Natural killer cell (primary cell): ENCODE measurements around the gene CALR3. TPM values are rescaled to one million over a fixed set of nuclear protein-coding genes. Genes with fewer than 3 reads are reported as not detected.
A peak's percentile ranks its signal among the peaks of the same experiment; 100 is the strongest.

ENCODE experiments used
- ATAC-seq, 3 donors: fragments of 150-1000 bp in 2 of 3; fragments of 200-7000 bp in 1 of 3; cut with Tn5 transposase; 1 replicate in 1 of 3; 2 replicates in 2 of 3; pipeline ENCODE4 v1.10.0; 2021; ENCODE audit warnings: mild to moderate bottlenecking in 2 of 3, moderate library complexity in 2 of 3
- DNase-seq, 2 donors: peaks; one replicate each; pipeline versions ENCODE4 v3.0.0 to v3.0.0-alpha.2; 2013 to 2021; ENCODE audit warnings: mixed read lengths in 1 of 2
- H3K27ac ChIP-seq: one replicate; pipeline ENCODE4 v1.5.1; 2013; ENCODE audit warnings: mild to moderate bottlenecking, low read length
- H3K27me3 ChIP-seq: one replicate; pipeline ENCODE4 v1.6.1; 2013; ENCODE audit warnings: low read length; ENCODE audit not compliant: control insufficient read depth, insufficient read depth
- H3K36me3 ChIP-seq: one replicate; pipeline ENCODE4 v1.6.1; 2013; ENCODE audit warnings: low read length; ENCODE audit not compliant: control insufficient read depth, insufficient read depth
- H3K4me1 ChIP-seq: one replicate; pipeline ENCODE4 v1.6.1; 2013; ENCODE audit warnings: low read length; ENCODE audit not compliant: control insufficient read depth, insufficient read depth
- H3K4me3 ChIP-seq: one replicate; pipeline ENCODE4 v1.5.1; 2013; ENCODE audit warnings: low read length
- H3K9me3 ChIP-seq: one replicate; pipeline ENCODE4 v1.6.1; 2013; ENCODE audit warnings: low read length; ENCODE audit not compliant: control insufficient read depth, insufficient read depth
- H3K27ac Mint-ChIP-seq, 2 donors: one replicate each; pipeline ENCODE4 v1.8.0; 2022; ENCODE audit warnings: mild to moderate bottlenecking in 2 of 2, mixed read lengths in 2 of 2, moderate library complexity in 1 of 2
- H3K27me3 Mint-ChIP-seq, 2 donors: one replicate each; pipeline ENCODE4 v1.8.0; 2022; ENCODE audit warnings: low read depth in 2 of 2, mixed read lengths in 2 of 2
- H3K36me3 Mint-ChIP-seq: one replicate; pipeline ENCODE4 v1.8.0; 2022; ENCODE audit warnings: mixed read lengths
- H3K4me1 Mint-ChIP-seq, 2 donors: one replicate each; pipeline ENCODE4 v1.8.0; 2022; ENCODE audit warnings: mixed read lengths in 2 of 2
- H3K4me3 Mint-ChIP-seq: one replicate; pipeline ENCODE4 v1.8.0; 2022; ENCODE audit warnings: mild to moderate bottlenecking, moderate library complexity, mixed read lengths
- H3K9me3 Mint-ChIP-seq, 2 donors: one replicate each; pipeline ENCODE4 v1.8.0; 2022; ENCODE audit warnings: mixed read lengths in 2 of 2
- WGBS: methylation state at CpG from one replicate; pipeline ENCODE4 v1.1.7; 2013; ENCODE audit warnings: missing lambda C conversion rate; ENCODE audit not compliant: insufficient coverage; 5-methylcytosine and 5-hydroxymethylcytosine counted together
- intact Hi-C: fragments of 100-400 bp; cut with micrococcal nuclease; formaldehyde crosslinking; loops from one replicate; pipeline ENCODE4 v1.14.2; 2022
- total RNA-seq, 4 donors: library from RNA; stranded (reverse); fragments of 120-200 nt in 1 of 4; gene quantifications; one replicate each; pipeline versions ENCODE4 v1.2.3 to v1.2.4, GENCODE V29; 2013 to 2022
- TF ChIP-seq, protein P1 (sequence below): fragments of 200-600 bp; IDR thresholded peaks from one replicate; pipeline ENCODE4 v1.8.0; 2022; ENCODE audit warnings: antibody characterized with exemption

CALR3 gene
- total RNA-seq, 3 donors from 2014 or later (not counting 1 experiment from before 2014, with no cell fraction given): not detected

- H3K4me3 Mint-ChIP-seq: peak overlapping the region; percentile 82
- ATAC-seq: peak; percentile 84 to 93 (median 91)
- 37% methylated on average over 11 of the region's 11 CpGs for WGBS
- Histone ChIP-seq H3K4me3 (no peak overlapping the region), H3K9me3 (no peaks in the 10 kb centered on the region), H3K36me3 (peaks cover 18% of the 10 kb centered on the region), H3K4me1 (peaks cover 57% of the 10 kb centered on the region), H3K27ac (peak overlapping the region; percentile 72), H3K27me3 (no peaks in the 10 kb centered on the region)
- TF ChIP-seq, protein P1, sequence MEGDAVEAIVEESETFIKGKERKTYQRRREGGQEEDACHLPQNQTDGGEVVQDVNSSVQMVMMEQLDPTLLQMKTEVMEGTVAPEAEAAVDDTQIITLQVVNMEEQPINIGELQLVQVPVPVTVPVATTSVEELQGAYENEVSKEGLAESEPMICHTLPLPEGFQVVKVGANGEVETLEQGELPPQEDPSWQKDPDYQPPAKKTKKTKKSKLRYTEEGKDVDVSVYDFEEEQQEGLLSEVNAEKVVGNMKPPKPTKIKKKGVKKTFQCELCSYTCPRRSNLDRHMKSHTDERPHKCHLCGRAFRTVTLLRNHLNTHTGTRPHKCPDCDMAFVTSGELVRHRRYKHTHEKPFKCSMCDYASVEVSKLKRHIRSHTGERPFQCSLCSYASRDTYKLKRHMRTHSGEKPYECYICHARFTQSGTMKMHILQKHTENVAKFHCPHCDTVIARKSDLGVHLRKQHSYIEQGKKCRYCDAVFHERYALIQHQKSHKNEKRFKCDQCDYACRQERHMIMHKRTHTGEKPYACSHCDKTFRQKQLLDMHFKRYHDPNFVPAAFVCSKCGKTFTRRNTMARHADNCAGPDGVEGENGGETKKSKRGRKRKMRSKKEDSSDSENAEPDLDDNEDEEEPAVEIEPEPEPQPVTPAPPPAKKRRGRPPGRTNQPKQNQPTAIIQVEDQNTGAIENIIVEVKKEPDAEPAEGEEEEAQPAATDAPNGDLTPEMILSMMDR: no peak
- H3K36me3 Mint-ChIP-seq: no peaks in the 10 kb centered on the region
- DNase-seq: peak; percentile 26 to 71
- H3K27ac Mint-ChIP-seq: peak overlapping the region; percentile 97 to 99
- H3K4me1 Mint-ChIP-seq: peaks cover 39 to 42% of the 10 kb centered on the region in 2 donors
- H3K27me3 Mint-ChIP-seq: no peaks in the 10 kb centered on the region
- intact Hi-C loops: loop anchor here (1.0 to 10.0 kb wide), 7 partner anchors 14 to 601 kb away; partner anchors contain the start of gene HSH2D
- H3K9me3 Mint-ChIP-seq: no peaks in the 10 kb centered on the region
Observed at GRCh38 chr19:16435238-16435917, 60.6 kb downstream of the CALR3 start.

DNA sequence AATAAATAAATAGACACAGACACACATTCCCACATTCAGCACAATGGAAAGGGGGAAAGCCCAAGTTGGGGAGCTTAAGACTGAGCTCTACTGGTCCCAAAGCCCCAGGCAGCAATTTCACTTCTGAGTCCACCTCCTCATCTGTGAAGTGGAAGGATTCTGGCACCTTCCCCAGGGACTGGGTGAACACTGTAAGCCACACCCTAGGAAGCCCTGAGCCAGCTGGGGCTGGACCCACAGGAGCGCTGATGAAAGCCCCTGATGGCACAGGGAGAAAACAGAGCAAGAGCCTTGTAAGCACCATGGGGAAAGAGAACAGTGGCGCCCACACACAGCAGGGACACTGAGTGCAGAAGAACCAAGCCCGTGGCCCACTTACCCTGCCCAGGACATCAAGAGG is 62.0 kb downstream of the CALR3 start:
- Mint-ChIP-seq H3K27ac (peak overlapping the region; percentile 97 to 99), H3K36me3 (no peaks in the 10 kb centered on the region)

GRCh38 chr19:16429759-16430091 is 66.2 kb downstream of the CALR3 start:
- Mint-ChIP-seq H3K4me3 (no peak overlapping the region), H3K27ac (peak overlapping the region in 1 of 2 donors; percentile 68), H3K9me3 (no peaks in the 10 kb centered on the region), H3K36me3 (peaks cover 16% of the 10 kb centered on the region), H3K27me3 (no peaks in the 10 kb centered on the region), H3K4me1 (peaks cover 9 to 22% of the 10 kb centered on the region in 2 donors)
- ATAC-seq: no peak
- intact Hi-C loops: loop anchor here (10.0 kb wide), 1 partner anchor 595 kb away; no protein-coding TSS in a partner anchor
- Histone ChIP-seq H3K36me3 (peaks cover 52% of the 10 kb centered on the region), H3K4me1 (peaks cover 3% of the 10 kb centered on the region), H3K27ac (no peak overlapping the region), H3K9me3 (no peaks in the 10 kb centered on the region), H3K4me3 (no peak overlapping the region), H3K27me3 (no peaks in the 10 kb centered on the region)
- no peak for DNase-seq
- TF ChIP-seq, protein P1: no peak
- 97% methylated on average over 3 of the region's 3 CpGs for WGBS

More for the DNA sequence above, 62.0 kb downstream of the CALR3 start:
- WGBS: over 99% methylated on average over 3 of the region's 3 CpGs
- Mint-ChIP-seq H3K4me3 (peak overlapping the region; percentile 9), H3K4me1 (peaks cover 36 to 42% of the 10 kb centered on the region in 2 donors), H3K27me3 (no peaks in the 10 kb centered on the region), H3K9me3 (no peaks in the 10 kb centered on the region)
- TF ChIP-seq, protein P1: no peak
- no peaks in the 10 kb centered on the region for H3K27me3 ChIP-seq
- no peak overlapping the region for H3K27ac ChIP-seq
- intact Hi-C loops: loop anchor here (10.0 kb wide), 1 partner anchor 599 kb away; no protein-coding TSS in a partner anchor
- no peak overlapping the region for H3K4me3 ChIP-seq
- no peak for DNase-seq
- H3K4me1 ChIP-seq: peaks cover 44% of the 10 kb centered on the region
- peaks cover 27% of the 10 kb centered on the region for H3K36me3 ChIP-seq
- no peak for ATAC-seq
- H3K9me3 ChIP-seq: no peaks in the 10 kb centered on the region
